ENCODE data around the gene PARP9.

The PARP9 gene

GRCh38 chr3:122564155-122564912, at the start of gene PARP9, which contains the start of gene DTX3L:
Gene PARP9, minus strand, starts transcription at chr3:122564300. Its CDS starts 4,680 bp downstream, at chr3:122559620.
Gene DTX3L, plus strand, starts transcription at chr3:122564338. Its CDS starts 89 bp downstream, at chr3:122564427.
- DNase-seq, result peak; percentile 60

GRCh38 chr3:122612696-122613095, 48.6 kb upstream of the PARP9 start:
- no peak for DNase-seq

- no peak for DNase-seq
Observed at GRCh38 chr3:122609798-122610559, 45.9 kb upstream of the PARP9 start.

- no peak for DNase-seq
Observed at GRCh38 chr3:122608916-122609315, 44.8 kb upstream of the PARP9 start.

GRCh38 chr3:122606330-122606729, 42.2 kb upstream of the PARP9 start:
- no peak for DNase-seq

GRCh38 chr3:122603056-122603455, 39.0 kb upstream of the PARP9 start:
- no peak for DNase-seq

GRCh38 chr3:122602011-122602710, 38.1 kb upstream of the PARP9 start:
- DNase-seq, result no peak

- DNase-seq, result no peak
Observed at GRCh38 chr3:122598556-122598955, 34.5 kb upstream of the PARP9 start.

GRCh38 chr3:122598151-122598550, 34.1 kb upstream of the PARP9 start:
- DNase-seq, result no peak

- DNase-seq, result no peak
Observed at GRCh38 chr3:122594025-122594424, 29.9 kb upstream of the PARP9 start.

- no peak for DNase-seq
Observed at GRCh38 chr3:122590610-122591009, 26.5 kb upstream of the PARP9 start.

- DNase-seq, result no peak
Observed at GRCh38 chr3:122589297-122589696, 25.2 kb upstream of the PARP9 start.

- no peak for DNase-seq
Observed at GRCh38 chr3:122587572-122587971, 23.5 kb upstream of the PARP9 start.

- DNase-seq, result no peak
Observed at GRCh38 chr3:122586773-122587485, 22.8 kb upstream of the PARP9 start.

GRCh38 chr3:122586098-122586497, 22.0 kb upstream of the PARP9 start:
- no peak for DNase-seq

GRCh38 chr3:122582390-122582789, 18.3 kb upstream of the PARP9 start:
- no peak for DNase-seq

- DNase-seq, result no peak
Observed at GRCh38 chr3:122581622-122582021, 17.5 kb upstream of the PARP9 start.

GRCh38 chr3:122580470-122580869, 16.4 kb upstream of the PARP9 start:
- no peak for DNase-seq

GRCh38 chr3:122578069-122578740, 14.1 kb upstream of the PARP9 start:
- no peak for DNase-seq

- DNase-seq, result no peak
Observed at GRCh38 chr3:122577409-122578031, 13.4 kb upstream of the PARP9 start, which contains the start of gene PARP15. Gene PARP15, plus strand, starts transcription at chr3:122577650. Its CDS starts 18 bp downstream, at chr3:122577668.

GRCh38 chr3:122576174-122576940, 12.3 kb upstream of the PARP9 start:
- DNase-seq, result no peak
